DOHH2 (cell line): ENCODE data around the gene AMZ1.

ENCODE experiments used
- CTCF ChIP-seq: fragments of 200-600 bp; sonication (generic); IDR thresholded peaks from one replicate; pipeline ENCODE4 v1.5.1; 2014; ENCODE audit warnings: antibody characterized with exemption, mild to moderate bottlenecking, low read depth, low read length; ENCODE audit not compliant: poor library complexity, severe bottlenecking
- EZH2phosphoT487 ChIP-seq: fragments of 200-600 bp; sonication (generic); IDR thresholded peaks from 2 replicates; pipeline ENCODE4 v1.6.1; 2017; ENCODE audit warnings: borderline replicate concordance, mild to moderate bottlenecking, antibody characterized with exemption, low read length, moderate library complexity, mixed read lengths

DNA sequence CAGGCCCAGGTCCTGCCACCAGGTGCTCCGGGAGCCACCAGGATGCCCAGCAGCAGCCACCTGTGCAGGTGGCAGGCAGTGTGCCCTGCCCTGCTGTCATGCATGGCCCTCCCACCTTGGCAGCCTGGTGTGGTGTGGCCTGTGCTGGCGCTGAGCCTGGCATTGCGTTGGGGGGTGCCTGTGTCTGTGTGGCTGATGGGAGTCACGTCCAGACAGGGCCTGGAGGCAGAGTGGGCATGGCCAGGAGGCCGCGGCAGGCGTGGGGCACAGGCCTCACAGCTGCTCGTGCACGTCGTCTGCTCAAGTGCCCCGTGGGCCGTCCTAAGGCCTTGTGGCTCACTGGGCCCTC lies 47.5 kb upstream of the AMZ1 start:
- TF ChIP-seq CTCF (no peak), EZH2phosphoT487 (no peak)
